GM12864 (cell line): ENCODE results near the gene ECM1.

Experiments used
- DNase-seq: peaks from one replicate; pipeline ENCODE4 v3.0.0-alpha.2; 2011; ENCODE audit warnings: low read depth
- H3K4me3 ChIP-seq: 2 replicates; pipeline ENCODE4 v1.5.1; 2011; ENCODE audit warnings: mild to moderate bottlenecking, low read depth, low read length, control low read depth
- TF ChIP-seq, protein P1 (sequence below): IDR thresholded peaks from 2 replicates; pipeline ENCODE4 v1.5.1; 2011; ENCODE audit warnings: low read depth, mild to moderate bottlenecking, moderate library complexity, low read length, control low read depth, inconsistent platforms; ENCODE audit errors: missing control alignments

The ECM1 gene

DNA sequence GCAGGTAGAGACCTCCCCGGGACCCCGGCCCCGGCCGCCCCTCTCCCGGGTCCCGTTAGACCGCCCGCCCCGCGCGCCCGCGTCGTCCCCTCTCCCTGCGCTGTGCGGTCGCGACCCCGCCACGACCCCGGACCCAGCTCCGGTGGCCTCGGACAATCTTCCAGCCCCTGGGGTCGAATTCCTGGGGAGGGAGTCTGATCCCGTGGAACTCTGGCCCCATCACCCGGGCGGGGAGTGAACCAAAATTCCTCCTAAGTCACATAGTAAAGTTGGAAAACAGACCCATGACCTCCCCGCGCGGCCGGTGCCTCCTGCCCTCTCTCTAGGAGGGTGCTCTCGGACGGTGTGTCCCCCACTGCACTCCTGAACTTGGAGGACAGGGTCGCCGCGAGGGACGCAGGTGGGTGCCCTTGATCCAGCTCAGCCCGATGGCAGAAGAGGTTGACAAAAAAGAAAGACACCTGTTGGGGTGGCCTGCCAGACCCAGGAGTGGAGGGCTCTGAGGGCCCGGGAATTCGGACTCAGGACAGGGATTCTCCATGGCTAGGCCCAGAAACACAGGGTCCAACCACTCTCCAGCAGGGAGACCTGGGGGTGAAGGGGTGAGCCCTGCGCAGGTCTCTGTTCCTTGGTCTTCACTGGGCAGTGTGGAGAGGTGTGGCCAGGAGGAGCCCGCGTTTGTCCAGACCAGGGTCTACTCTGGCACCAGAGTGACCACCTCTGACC is 41.8 kb downstream of the ECM1 start:
- TF ChIP-seq, protein P1, sequence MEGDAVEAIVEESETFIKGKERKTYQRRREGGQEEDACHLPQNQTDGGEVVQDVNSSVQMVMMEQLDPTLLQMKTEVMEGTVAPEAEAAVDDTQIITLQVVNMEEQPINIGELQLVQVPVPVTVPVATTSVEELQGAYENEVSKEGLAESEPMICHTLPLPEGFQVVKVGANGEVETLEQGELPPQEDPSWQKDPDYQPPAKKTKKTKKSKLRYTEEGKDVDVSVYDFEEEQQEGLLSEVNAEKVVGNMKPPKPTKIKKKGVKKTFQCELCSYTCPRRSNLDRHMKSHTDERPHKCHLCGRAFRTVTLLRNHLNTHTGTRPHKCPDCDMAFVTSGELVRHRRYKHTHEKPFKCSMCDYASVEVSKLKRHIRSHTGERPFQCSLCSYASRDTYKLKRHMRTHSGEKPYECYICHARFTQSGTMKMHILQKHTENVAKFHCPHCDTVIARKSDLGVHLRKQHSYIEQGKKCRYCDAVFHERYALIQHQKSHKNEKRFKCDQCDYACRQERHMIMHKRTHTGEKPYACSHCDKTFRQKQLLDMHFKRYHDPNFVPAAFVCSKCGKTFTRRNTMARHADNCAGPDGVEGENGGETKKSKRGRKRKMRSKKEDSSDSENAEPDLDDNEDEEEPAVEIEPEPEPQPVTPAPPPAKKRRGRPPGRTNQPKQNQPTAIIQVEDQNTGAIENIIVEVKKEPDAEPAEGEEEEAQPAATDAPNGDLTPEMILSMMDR = no peak
- DNase-seq = no peak
- no peak overlapping the region; the same call in 1 of the 2 replicates for H3K4me3 ChIP-seq

DNA sequence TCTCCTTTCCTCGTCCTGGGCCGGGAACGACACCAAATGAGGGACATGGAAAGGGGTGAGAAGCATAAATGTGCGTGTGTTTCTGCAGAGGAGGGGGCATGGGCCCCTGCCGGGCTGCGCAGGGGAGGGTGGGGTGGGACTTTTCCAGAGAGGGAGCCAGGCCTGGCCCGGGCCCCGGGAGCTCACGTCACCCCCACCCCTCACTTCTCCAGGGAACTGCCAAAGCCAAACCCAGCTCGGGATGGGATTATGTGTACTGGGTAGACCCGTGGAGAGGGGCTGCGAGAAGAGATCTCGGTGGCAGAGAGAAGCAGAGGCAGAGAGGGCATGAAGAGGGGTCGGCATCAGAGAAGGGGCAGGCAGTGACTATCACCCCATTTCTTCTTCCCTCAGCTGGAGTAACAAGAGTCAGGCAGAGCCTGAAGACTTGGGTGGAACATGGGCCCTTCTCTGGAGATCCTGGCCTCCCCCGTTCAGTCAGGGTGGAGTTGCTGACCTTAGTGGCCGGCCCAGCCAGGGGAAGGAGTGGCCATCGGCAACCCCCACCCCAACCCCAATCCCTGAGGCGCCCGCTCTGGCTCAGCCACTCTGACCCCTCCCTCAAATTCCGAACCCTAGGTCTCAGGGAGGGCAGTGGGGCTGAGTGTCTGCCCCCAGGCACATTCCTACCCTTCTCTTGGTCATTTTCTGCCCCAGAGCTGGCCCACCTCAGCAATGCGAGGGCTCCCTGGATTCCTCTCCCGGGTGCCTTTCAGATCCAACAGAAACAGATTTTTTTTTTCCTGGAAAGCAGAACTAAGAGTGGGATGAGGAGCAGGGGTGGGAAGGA is 42.5 kb downstream of the ECM1 start:
- TF ChIP-seq, protein P1 = no peak
- no peak for DNase-seq
- H3K4me3 ChIP-seq = no peak overlapping the region

DNA sequence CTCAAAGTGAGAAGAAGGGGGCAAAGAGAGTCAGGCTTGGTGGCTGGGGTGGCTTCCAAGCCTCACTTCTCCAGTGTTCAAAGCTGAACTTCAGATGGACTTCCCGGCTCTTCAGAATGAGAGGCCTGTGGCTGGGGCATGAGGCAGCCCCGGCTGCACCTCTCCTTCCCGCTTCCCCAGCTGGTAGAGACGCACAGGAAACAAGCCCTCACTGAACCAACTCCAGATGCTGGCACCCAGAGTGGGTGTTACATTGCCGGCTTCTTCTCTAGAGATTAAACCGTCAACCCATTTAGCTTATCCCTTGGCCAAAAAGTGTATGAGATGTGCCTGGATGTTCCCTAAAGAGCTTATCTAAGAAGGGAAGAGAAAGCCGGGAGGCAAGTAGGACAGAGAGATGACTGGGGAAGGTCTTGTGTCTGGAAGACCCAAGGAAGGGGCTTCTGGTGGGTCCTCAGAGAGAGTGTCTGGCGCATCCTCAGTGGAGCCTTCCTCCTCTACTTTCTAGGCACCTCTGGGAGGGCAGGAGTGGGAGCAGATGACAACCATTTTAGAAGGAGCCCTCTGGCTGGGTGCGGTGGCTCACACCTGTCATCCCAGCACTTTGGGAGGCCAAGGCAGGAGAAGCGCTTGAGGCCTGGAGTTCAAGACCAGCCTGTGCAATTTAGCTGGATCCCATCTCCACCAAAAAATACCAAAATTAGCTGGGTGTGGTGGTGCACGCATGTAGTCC is 43.3 kb downstream of the ECM1 start:
- no peak overlapping the region for H3K4me3 ChIP-seq
- DNase-seq = no peak
- TF ChIP-seq, protein P1 = no peak

DNA sequence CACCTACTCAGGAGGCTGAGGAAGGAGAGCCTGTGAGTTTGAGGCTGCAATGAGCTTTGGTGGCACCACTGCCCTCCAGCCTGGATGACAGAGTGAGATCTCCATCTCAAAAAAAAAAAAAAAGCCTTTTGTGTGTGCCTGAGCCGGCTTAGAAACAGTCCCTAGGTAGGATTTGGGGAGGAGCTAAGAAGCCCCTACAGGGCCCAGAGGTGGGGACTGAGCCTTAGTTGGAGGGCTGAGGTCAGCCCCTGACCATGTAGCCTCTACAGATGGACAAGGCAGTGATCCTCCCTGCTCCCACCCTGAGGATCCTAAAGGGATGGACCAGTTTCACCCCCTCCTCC is 43.8 kb downstream of the ECM1 start:
- no peak for DNase-seq
- no peak overlapping the region for H3K4me3 ChIP-seq
- TF ChIP-seq, protein P1 = no peak

DNA sequence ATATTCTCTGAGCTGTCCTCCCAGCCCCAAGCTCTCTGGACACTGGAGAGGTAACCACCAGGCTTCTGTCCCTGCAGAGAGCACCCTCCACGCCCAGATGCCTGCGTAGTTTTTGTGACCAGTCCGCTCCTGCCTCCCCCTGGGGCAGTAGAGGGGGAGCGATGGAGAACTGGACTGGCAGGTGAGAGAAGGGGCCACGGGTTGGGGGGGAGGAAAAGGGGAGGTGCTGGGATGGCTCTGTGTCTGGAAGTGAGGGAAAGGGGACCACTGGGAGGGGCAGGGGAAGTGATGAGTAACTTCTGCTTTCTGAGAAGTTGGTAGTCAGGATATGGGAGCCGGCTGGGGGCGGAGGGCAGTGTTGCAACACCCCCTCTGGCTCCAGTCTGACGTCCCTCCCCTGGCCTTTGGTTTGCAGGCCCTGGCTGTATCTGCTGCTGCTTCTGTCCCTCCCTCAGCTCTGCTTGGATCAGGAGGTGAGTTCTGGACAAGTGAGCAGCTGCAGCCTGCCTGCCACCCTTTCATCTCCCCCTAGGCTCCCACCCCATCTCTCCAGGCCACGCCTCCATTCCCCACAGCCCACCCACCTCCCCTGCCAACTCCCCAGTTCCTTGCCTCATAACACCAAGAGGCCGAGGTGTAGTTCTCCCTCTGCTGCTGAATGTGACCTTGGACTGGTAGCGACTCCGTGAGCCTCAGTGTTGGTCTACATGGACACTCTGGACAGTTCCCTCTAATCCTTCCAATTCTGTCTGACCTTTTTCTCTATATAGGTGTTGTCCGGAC is 44.4 kb downstream of the ECM1 start:
- H3K4me3 ChIP-seq = no peak overlapping the region
- no peak for DNase-seq
- TF ChIP-seq, protein P1 = no peak

DNA sequence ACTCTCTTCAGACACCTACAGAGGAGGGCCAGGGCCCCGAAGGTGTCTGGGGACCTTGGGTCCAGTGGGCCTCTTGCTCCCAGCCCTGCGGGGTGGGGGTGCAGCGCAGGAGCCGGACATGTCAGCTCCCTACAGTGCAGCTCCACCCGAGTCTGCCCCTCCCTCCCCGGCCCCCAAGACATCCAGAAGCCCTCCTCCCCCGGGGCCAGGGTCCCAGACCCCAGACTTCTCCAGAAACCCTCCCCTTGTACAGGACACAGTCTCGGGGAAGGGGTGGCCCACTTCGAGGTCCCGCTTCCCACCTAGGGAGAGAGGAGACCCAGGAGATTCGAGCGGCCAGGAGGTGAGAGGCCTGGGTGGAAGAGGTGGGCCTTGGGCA is 45.0 kb downstream of the ECM1 start:
- no peak for DNase-seq
- TF ChIP-seq, protein P1 = no peak
- no peak overlapping the region for H3K4me3 ChIP-seq
